Fibroblast of mammary gland (primary cell): ENCODE data around the gene BMP5.

ENCODE experiments used
- DNase-seq: peaks from one replicate; pipeline ENCODE4 v3.0.0-alpha.2; 2010; ENCODE audit warnings: low read depth
- H3K4me3 ChIP-seq: 2 replicates; pipeline ENCODE4 v1.5.1; 2011; ENCODE audit warnings: low read depth, mild to moderate bottlenecking, low read length, moderate library complexity; ENCODE audit not compliant: control insufficient read depth
- TF ChIP-seq, protein P1 (sequence below): conservative IDR thresholded peaks from 2 replicates; pipeline ENCODE4 v1.5.1; 2011; ENCODE audit warnings: low read depth, low read length, inconsistent platforms; ENCODE audit not compliant: control insufficient read depth, insufficient read depth

The BMP5 gene

DNA sequence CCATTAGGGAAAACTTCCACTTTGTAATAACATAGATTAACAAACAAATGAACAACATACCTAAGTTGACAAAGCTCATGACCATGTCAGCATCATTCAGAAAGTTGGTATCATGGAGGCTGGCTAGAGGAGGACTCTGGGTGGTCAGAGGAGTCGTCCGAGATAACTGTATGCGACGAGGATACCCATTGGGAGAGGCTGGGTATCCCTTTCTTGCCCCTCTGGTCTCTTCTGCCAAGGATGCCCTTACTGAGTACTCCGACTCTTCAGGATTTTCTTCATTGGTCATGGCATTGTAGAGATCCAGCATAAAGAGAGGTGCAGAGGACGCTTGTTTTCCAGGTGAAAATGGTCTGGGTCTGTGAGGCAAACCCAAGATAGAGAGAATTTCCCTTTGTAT, 1.1 kb downstream of the BMP5 start:
- no peak for DNase-seq
- TF ChIP-seq, protein P1, sequence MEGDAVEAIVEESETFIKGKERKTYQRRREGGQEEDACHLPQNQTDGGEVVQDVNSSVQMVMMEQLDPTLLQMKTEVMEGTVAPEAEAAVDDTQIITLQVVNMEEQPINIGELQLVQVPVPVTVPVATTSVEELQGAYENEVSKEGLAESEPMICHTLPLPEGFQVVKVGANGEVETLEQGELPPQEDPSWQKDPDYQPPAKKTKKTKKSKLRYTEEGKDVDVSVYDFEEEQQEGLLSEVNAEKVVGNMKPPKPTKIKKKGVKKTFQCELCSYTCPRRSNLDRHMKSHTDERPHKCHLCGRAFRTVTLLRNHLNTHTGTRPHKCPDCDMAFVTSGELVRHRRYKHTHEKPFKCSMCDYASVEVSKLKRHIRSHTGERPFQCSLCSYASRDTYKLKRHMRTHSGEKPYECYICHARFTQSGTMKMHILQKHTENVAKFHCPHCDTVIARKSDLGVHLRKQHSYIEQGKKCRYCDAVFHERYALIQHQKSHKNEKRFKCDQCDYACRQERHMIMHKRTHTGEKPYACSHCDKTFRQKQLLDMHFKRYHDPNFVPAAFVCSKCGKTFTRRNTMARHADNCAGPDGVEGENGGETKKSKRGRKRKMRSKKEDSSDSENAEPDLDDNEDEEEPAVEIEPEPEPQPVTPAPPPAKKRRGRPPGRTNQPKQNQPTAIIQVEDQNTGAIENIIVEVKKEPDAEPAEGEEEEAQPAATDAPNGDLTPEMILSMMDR, result no peak
- H3K4me3 ChIP-seq, result no peak overlapping the region

- no peak overlapping the region for H3K4me3 ChIP-seq
These were observed 2.5 kb downstream of the BMP5 start for GRCh38 chr6:55872866-55873265.

GRCh38 chr6:55870181-55870813, 5.1 kb downstream of the BMP5 start:
- no peak for DNase-seq
- no peak overlapping the region for H3K4me3 ChIP-seq
- TF ChIP-seq, protein P1, result no peak

More at GRCh38 chr6:55872866-55873265, 2.5 kb downstream of the BMP5 start:
- no peak for DNase-seq
- TF ChIP-seq, protein P1, result no peak

GRCh38 chr6:55869674-55870073, 5.7 kb downstream of the BMP5 start:
- no peak overlapping the region for H3K4me3 ChIP-seq
- no peak for DNase-seq
- TF ChIP-seq, protein P1, result no peak

DNA sequence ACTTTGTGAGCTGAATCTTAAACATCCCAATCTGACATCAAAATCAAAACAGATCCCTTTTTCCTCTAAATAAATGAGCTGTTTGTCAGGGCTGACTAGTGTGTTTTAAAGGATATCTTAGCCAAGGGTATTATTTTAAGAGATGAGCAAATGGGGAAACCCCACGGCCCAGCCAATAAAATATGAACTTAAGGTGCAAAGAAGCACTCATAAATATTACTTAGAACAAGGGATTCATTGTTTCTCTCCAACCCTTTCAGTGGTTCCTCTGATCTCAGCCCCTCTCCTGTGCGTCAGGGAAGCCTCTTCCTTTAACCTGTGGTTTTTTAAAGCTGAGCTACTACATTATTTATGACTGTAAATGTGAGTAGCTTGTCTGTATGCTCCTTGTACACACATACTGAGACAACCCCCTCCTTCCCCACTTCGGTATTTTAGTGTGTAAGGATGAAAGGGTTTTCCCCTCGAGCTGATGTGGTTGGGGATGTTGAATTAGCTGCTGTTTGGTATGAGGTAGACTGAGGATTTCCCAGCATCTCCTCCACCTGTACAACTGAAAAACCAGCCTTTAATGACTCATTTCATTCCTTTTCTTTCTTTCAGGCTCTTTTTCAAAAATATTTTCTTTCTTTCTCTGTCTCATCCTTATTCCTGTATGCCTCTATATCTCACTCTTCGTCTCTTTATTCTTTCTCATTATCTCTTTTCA, 6.5 kb downstream of the BMP5 start:
- H3K4me3 ChIP-seq, result no peak overlapping the region
- TF ChIP-seq, protein P1, result no peak
- DNase-seq, result peak; percentile 11

DNA sequence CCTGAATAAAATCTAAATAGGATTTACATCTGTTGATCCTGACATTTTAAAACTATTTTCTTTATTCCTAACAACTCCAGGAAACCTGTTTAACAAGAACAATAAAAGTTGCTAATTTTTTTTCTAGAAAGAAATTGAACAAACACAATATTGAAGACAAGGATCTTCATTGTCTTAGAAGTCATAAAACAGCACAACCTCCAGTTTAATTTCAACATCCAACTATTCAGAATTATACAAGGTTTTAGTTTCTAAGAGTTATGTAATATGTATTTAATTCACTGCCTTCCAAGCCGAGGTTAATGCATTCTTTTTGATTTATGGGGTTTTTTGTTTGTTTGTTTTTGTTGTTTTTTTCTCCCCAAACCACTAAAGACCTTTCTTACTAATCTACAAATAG, 7.2 kb downstream of the BMP5 start:
- no peak overlapping the region for H3K4me3 ChIP-seq
- TF ChIP-seq, protein P1, result no peak
- no peak for DNase-seq

- TF ChIP-seq, protein P1, result no peak
- DNase-seq, result no peak
- no peak overlapping the region for H3K4me3 ChIP-seq
These were observed 9.3 kb downstream of the BMP5 start for GRCh38 chr6:55866128-55866527.
